SK-N-SH (cell line): Measurements from ENCODE around the gene SSX2IP. TPM values are rescaled to one million over a fixed set of nuclear protein-coding genes. Genes with fewer than 3 reads are reported as not detected.

Experiments
- CTCF ChIA-PET: fragments of 300-600, 350-600 bp; formaldehyde crosslinking; extraction: SDS; loops from one replicate; lab custom pipeline; 2021; lab: Yijun Ruan, JAX
- POLR2A ChIA-PET: fragments of 350-600 bp; sonication (Branson Sonifier 250); formaldehyde crosslinking; extraction: SDS; loops from one replicate; lab custom pipeline; 2020; ENCODE audit warnings: antibody characterized with exemption, inconsistent platforms; lab: Yijun Ruan, JAX
- DNase-seq: peaks from one replicate; pipeline ENCODE4 v3.0.0; 2012
- H2AFZ ChIP-seq: fragments of 200-600 bp; sonication (generic); 2 replicates; pipeline ENCODE4 v1.8.1; 2016; ENCODE audit warnings: antibody characterized with exemption, mild to moderate bottlenecking, low read depth
- H3F3A ChIP-seq: fragments of 200-600 bp; sonication (generic); replicated peaks from 2 replicates; pipeline ENCODE3; 2016; ENCODE audit warnings: antibody characterized with exemption, mild to moderate bottlenecking; ENCODE audit not compliant: insufficient read depth
- H3K27ac ChIP-seq, 2 experiments: fragments of 200-500 bp in 1 of 2; fragments of 200-600 bp in 1 of 2; sonication (Bioruptor generic) in 1 of 2; sonication (generic), shearing (Covaris generic) in 1 of 2; 2 replicates each; pipeline versions ENCODE4 v1.5.1 to v1.6.1; 2014 to 2016; ENCODE audit warnings: low read depth in 2 of 2, inconsistent platforms in 1 of 2, low read length in 1 of 2, mild to moderate bottlenecking in 1 of 2, mixed read lengths in 1 of 2
- H3K27me3 ChIP-seq: fragments of 200-600 bp; sonication (generic), shearing (Covaris generic); 2 replicates; pipeline ENCODE4 v1.6.1; 2016; ENCODE audit warnings: mixed run types; ENCODE audit not compliant: insufficient read depth
- H3K36me3 ChIP-seq, 2 experiments: fragments of 200-500 bp in 1 of 2; fragments of 200-600 bp in 1 of 2; sonication (Bioruptor generic) in 1 of 2; sonication (generic) in 1 of 2; replicated peaks in 1 of 2; 2 replicates each; pipeline versions ENCODE3 to v1.5.1; 2014 to 2016; ENCODE audit warnings: low read length in 1 of 2, mild to moderate bottlenecking in 1 of 2; ENCODE audit not compliant: insufficient read depth in 2 of 2, control insufficient read depth in 1 of 2
- H3K4me1 ChIP-seq, 2 experiments: fragments of 200-500 bp in 1 of 2; fragments of 200-600 bp in 1 of 2; sonication (Bioruptor generic) in 1 of 2; sonication (generic), shearing (Covaris generic) in 1 of 2; 2 replicates each; pipeline versions ENCODE4 v1.5.1 to v1.6.1; 2014 to 2016; ENCODE audit warnings: low read depth in 1 of 2, low read length in 1 of 2, mixed run types in 1 of 2; ENCODE audit not compliant: insufficient read depth in 2 of 2, control insufficient read depth in 1 of 2
- H3K4me2 ChIP-seq: fragments of 200-600 bp; sonication (generic), shearing (Covaris generic); 2 replicates; pipeline ENCODE4 v1.6.1; 2017; ENCODE audit warnings: mixed run types
- H3K4me3 ChIP-seq, 2 experiments: fragments of 200-500 bp in 1 of 2; fragments of 200-600 bp in 1 of 2; sonication (Bioruptor generic) in 1 of 2; sonication (generic), shearing (Covaris generic) in 1 of 2; 2 replicates each; pipeline versions ENCODE4 v1.5.1 to v1.8.1; 2014 to 2016; ENCODE audit warnings: low read depth in 2 of 2, inconsistent platforms in 1 of 2, low read length in 1 of 2, mild to moderate bottlenecking in 1 of 2, mixed read lengths in 1 of 2, moderate library complexity in 1 of 2
- H3K79me2 ChIP-seq: fragments of 200-600 bp; sonication (generic); 2 replicates; pipeline ENCODE4 v1.8.1; 2017; ENCODE audit warnings: mild to moderate bottlenecking; ENCODE audit not compliant: insufficient read depth
- H3K9ac ChIP-seq: fragments of 200-600 bp; sonication (generic); 2 replicates; pipeline ENCODE4 v1.6.1; 2017; ENCODE audit warnings: mixed run types
- H3K9me2 ChIP-seq: fragments of 200-600 bp; sonication (generic); 2 replicates; pipeline ENCODE4 v1.6.1; 2017; ENCODE audit warnings: mixed run types
- H3K9me3 ChIP-seq: fragments of 200-600 bp; sonication (generic); 2 replicates; pipeline ENCODE4 v1.6.1; 2017; ENCODE audit warnings: mixed run types, mild to moderate bottlenecking, moderate library complexity
- H4K20me1 ChIP-seq: fragments of 200-600 bp; sonication (generic); 2 replicates; pipeline ENCODE4 v1.6.1; 2017; ENCODE audit warnings: mild to moderate bottlenecking, mixed run types; ENCODE audit not compliant: insufficient read depth
- FOSL2 ChIP-seq: IDR thresholded peaks from 2 replicates; pipeline ENCODE4 v1.4.0; 2012; ENCODE audit warnings: low read depth, mild to moderate bottlenecking, moderate library complexity, borderline replicate concordance
- GATA2 ChIP-seq: sonication (generic); formaldehyde crosslinking; IDR thresholded peaks from 2 replicates; pipeline ENCODE4 v1.5.0; 2020; ENCODE audit warnings: mild to moderate bottlenecking, missing genetic modification reagents
- JUND ChIP-seq: IDR thresholded peaks from 2 replicates; pipeline ENCODE4 v1.4.0; 2012
- MAX ChIP-seq: IDR thresholded peaks from 2 replicates; pipeline ENCODE4 v1.4.0; 2012; ENCODE audit warnings: low read depth
- NFIC ChIP-seq: IDR thresholded peaks from 2 replicates; pipeline ENCODE4 v1.4.0; 2012; ENCODE audit warnings: borderline replicate concordance
- REST ChIP-seq: IDR thresholded peaks from 2 replicates; pipeline ENCODE4 v1.6.1; 2012; ENCODE audit warnings: mild to moderate bottlenecking, low read depth, low read length, moderate library complexity
- TCF12 ChIP-seq: IDR thresholded peaks from 2 replicates; pipeline ENCODE4 v1.4.0; 2012
- YY1 ChIP-seq: IDR thresholded peaks from 2 replicates; pipeline ENCODE4 v1.4.0; 2012; ENCODE audit warnings: low read depth, mild to moderate bottlenecking
- whole genome bisulfite sequencing: methylation state at CpG from one replicate; pipeline ENCODE4 v1.1.6; 2017; ENCODE audit warnings: low lambda C conversion rate; 5-methylcytosine and 5-hydroxymethylcytosine counted together
- polyA plus RNA-seq, 3 experiments: library from polyadenylated mRNA; depleted of rRNA; stranded (reverse); fragments of >200 nt; gene quantifications; 2 replicates each; pipeline ENCODE4 v1.2.3, GENCODE V29; 2012

SSX2IP gene
- polyA plus RNA-seq, 1 of the 3 experiments (the other 2 are of a cell fraction): 7.7 TPM

GRCh38 chr1:84712276-84712874, 22.1 kb upstream of the SSX2IP start:
- Histone ChIP-seq H2AFZ (peak overlapping the region; percentile 89), H3K4me3 (no peak overlapping the region), H3K79me2 (no peaks in the 10 kb centered on the region), H3K9ac (no peak overlapping the region), H3F3A (peaks cover 12% of the 10 kb centered on the region), H3K9me2 (no peaks in the 10 kb centered on the region), H3K27ac (peak overlapping the region in 1 of 2 experiments; percentile 78; a peak in 2 of 4 replicates), H3K4me2 (0 out of 2 replicates have a peak overlapping the region, but pooled peaks have one; percentile 15), H3K4me1 (peaks cover 4% of the 10 kb centered on the region in 2 experiments), H3K36me3 (no peaks in the 10 kb centered on the region), H3K9me3 (no peaks in the 10 kb centered on the region), H3K27me3 (no peaks in the 10 kb centered on the region), H4K20me1 (no peaks in the 10 kb centered on the region)
- peak; percentile 43; the same call in 1 of the 2 replicates for TF ChIP-seq FOSL2
- TF ChIP-seq REST: no peak
- TF ChIP-seq YY1: peak; percentile 54; the same call in 1 of the 2 replicates
- TF ChIP-seq NFIC: peak; percentile 30; the same call in 1 of the 2 replicates
- 0 out of 2 replicates have a peak, but pooled peaks have one; percentile 24 for TF ChIP-seq JUND
- TF ChIP-seq MAX: peak; percentile 22; the same call in 1 of the 2 replicates
- TF ChIP-seq GATA2: no peak
- DNase-seq: no peak
- POLR2A ChIA-PET: no interaction called here
- 90% methylated on average over 3 of the region's 3 CpGs for WGBS
- CTCF ChIA-PET: no interaction called here

GRCh38 chr1:84711869-84712268, 21.6 kb upstream of the SSX2IP start:
- DNase-seq: no peak
- TF ChIP-seq TCF12 (no peak), YY1 (0 out of 2 replicates have a peak, but pooled peaks have one; percentile 9)
- H3K79me2 ChIP-seq: no peaks in the 10 kb centered on the region
- 0 out of 2 replicates have a peak overlapping the region, but pooled peaks have one; percentile 15 for H3K4me2 ChIP-seq
- CTCF ChIA-PET: interaction anchor here (1.8 kb wide), 1 partner anchor 23 kb away, joined by 6 read pairs; no protein-coding TSS in a partner anchor
- peak overlapping the region in 1 of 2 experiments; percentile 78; a peak in 2 of 4 replicates for H3K27ac ChIP-seq
- no peaks in the 10 kb centered on the region for H3K36me3 ChIP-seq
- peak overlapping the region; percentile 89 for H2AFZ ChIP-seq
- WGBS: 85% methylated on average over 4 of the region's 4 CpGs
- no peaks in the 10 kb centered on the region for H3K27me3 ChIP-seq
- H4K20me1 ChIP-seq: no peaks in the 10 kb centered on the region
- no peak overlapping the region for H3K9ac ChIP-seq
- H3K9me3 ChIP-seq: no peaks in the 10 kb centered on the region
- POLR2A ChIA-PET: no interaction called here
- H3F3A ChIP-seq: peaks cover 12% of the 10 kb centered on the region
- H3K9me2 ChIP-seq: no peaks in the 10 kb centered on the region
- no peak overlapping the region for H3K4me3 ChIP-seq
- peaks cover 4% of the 10 kb centered on the region in 2 experiments for H3K4me1 ChIP-seq
